Suprapubic skin (tissue), 4 donors: ENCODE data around the gene SH3GL1. TPM values are rescaled to one million over a fixed set of nuclear protein-coding genes. Genes with fewer than 3 reads are reported as not detected.

Experiments used
- DNase-seq, 2 donors: peaks; one replicate each; pipeline ENCODE4 v3.0.0-alpha.2; 2019; ENCODE audit warnings: low spot score in 2 of 2
- H3K27ac ChIP-seq: fragments of 200-600 bp; sonication (generic); one replicate; pipeline ENCODE4 v1.5.1; 2019
- H3K27me3 ChIP-seq: fragments of 200-600 bp; sonication (generic); one replicate; pipeline ENCODE4 v1.5.1; 2019
- H3K36me3 ChIP-seq: fragments of 200-600 bp; sonication (generic); one replicate; pipeline ENCODE4 v1.5.1; 2019
- H3K4me1 ChIP-seq: fragments of 200-600 bp; sonication (generic); one replicate; pipeline ENCODE4 v1.5.1; 2019
- H3K4me3 ChIP-seq: fragments of 200-600 bp; sonication (generic); one replicate; pipeline ENCODE4 v1.5.1; 2019; ENCODE audit warnings: mild to moderate bottlenecking
- H3K9me3 ChIP-seq: fragments of 200-600 bp; sonication (generic); one replicate; pipeline ENCODE4 v1.5.1; 2019
- EP300 ChIP-seq: sonication (generic); formaldehyde crosslinking; IDR thresholded peaks from one replicate; pipeline ENCODE4 v1.6.1; 2017; ENCODE audit warnings: antibody characterized with exemption
- POLR2A ChIP-seq, 2 donors: fragments of 450-650 bp; IDR thresholded peaks; one replicate each; pipeline ENCODE4 v1.6.1; 2017; ENCODE audit warnings: antibody characterized with exemption in 2 of 2, mild to moderate bottlenecking in 2 of 2, moderate library complexity in 2 of 2
- POLR2AphosphoS5 ChIP-seq, 3 donors: sonication (generic); formaldehyde crosslinking; IDR thresholded peaks; one replicate each; pipeline ENCODE4 v1.6.1; 2017; ENCODE audit warnings: antibody characterized with exemption in 3 of 3
- WGBS: methylation state at CpG from one replicate; pipeline ENCODE4 v1.1.5; 2018; 5-methylcytosine and 5-hydroxymethylcytosine counted together
- total RNA-seq, 4 donors: library from RNA; depleted of rRNA; stranded (reverse); fragments of >200 nt; gene quantifications; one replicate each; pipeline ENCODE4 v1.1.0, GENCODE V29; 2016
- TF ChIP-seq, protein P1 (sequence below), 2 donors: fragments of 200-600 bp in 1 of 2; fragments of 450-650 bp in 1 of 2; sonication (generic) in 1 of 2; IDR thresholded peaks; one replicate each; pipeline ENCODE4 v1.5.1; 2016 to 2019; ENCODE audit warnings: antibody characterized with exemption in 2 of 2, mild to moderate bottlenecking in 1 of 2, moderate library complexity in 1 of 2

The SH3GL1 gene
- total RNA-seq, 4 donors from 2014 or later, result 67.0 to 103 (median 81.0) TPM

DNA sequence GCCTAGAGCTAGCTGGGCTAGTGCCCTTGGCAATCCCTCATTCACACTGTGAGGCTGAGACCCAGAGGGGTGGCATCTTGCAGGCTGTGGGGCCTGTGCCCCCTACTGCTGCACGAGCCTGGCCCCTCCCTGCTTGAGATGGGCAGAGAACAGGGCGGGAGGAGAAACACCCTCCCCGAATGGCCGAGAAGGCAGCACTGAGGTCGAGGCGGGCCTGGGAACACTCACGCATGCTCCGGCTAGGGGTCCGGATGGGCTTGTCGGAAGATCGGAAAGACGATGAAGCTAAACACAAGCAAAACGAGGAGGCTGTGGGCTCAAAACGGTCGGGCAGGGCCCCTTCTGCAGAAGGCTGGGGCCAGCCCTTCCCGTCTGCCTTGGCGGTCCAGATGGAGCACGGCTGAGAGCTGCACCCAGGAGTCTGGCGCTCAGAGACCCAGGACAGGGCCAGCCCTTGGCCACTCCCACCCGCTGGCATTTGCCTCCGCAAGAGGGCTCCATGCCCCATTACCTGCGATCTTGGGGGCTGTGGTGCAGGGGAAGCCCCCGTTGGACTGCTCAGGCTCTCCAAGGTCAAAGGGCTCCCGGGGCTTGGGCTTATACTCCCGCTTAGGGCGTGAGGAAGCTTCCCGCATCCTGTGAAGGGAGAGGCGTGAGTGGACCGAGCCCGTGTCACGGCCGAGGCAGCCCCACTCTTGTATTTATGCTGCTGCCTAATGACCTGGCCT lies 38.1 kb downstream of the SH3GL1 start:
- Histone ChIP-seq H3K27ac (no peak overlapping the region), H3K4me3 (no peak overlapping the region), H3K27me3 (no peaks in the 10 kb centered on the region), H3K36me3 (peaks cover 89% of the 10 kb centered on the region), H3K4me1 (peaks cover 3% of the 10 kb centered on the region), H3K9me3 (no peaks in the 10 kb centered on the region)
- TF ChIP-seq POLR2AphosphoS5 (IDR thresholded peaks at IDR 0.05), result no peak
- TF ChIP-seq, protein P1, sequence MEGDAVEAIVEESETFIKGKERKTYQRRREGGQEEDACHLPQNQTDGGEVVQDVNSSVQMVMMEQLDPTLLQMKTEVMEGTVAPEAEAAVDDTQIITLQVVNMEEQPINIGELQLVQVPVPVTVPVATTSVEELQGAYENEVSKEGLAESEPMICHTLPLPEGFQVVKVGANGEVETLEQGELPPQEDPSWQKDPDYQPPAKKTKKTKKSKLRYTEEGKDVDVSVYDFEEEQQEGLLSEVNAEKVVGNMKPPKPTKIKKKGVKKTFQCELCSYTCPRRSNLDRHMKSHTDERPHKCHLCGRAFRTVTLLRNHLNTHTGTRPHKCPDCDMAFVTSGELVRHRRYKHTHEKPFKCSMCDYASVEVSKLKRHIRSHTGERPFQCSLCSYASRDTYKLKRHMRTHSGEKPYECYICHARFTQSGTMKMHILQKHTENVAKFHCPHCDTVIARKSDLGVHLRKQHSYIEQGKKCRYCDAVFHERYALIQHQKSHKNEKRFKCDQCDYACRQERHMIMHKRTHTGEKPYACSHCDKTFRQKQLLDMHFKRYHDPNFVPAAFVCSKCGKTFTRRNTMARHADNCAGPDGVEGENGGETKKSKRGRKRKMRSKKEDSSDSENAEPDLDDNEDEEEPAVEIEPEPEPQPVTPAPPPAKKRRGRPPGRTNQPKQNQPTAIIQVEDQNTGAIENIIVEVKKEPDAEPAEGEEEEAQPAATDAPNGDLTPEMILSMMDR (IDR thresholded peaks at IDR 0.05), result no peak
- TF ChIP-seq POLR2A (IDR thresholded peaks at IDR 0.05), result no peak
- no peak for TF ChIP-seq EP300
- DNase-seq, result no peak
- WGBS, result 86% methylated on average over 26 of the region's 32 CpGs

DNA sequence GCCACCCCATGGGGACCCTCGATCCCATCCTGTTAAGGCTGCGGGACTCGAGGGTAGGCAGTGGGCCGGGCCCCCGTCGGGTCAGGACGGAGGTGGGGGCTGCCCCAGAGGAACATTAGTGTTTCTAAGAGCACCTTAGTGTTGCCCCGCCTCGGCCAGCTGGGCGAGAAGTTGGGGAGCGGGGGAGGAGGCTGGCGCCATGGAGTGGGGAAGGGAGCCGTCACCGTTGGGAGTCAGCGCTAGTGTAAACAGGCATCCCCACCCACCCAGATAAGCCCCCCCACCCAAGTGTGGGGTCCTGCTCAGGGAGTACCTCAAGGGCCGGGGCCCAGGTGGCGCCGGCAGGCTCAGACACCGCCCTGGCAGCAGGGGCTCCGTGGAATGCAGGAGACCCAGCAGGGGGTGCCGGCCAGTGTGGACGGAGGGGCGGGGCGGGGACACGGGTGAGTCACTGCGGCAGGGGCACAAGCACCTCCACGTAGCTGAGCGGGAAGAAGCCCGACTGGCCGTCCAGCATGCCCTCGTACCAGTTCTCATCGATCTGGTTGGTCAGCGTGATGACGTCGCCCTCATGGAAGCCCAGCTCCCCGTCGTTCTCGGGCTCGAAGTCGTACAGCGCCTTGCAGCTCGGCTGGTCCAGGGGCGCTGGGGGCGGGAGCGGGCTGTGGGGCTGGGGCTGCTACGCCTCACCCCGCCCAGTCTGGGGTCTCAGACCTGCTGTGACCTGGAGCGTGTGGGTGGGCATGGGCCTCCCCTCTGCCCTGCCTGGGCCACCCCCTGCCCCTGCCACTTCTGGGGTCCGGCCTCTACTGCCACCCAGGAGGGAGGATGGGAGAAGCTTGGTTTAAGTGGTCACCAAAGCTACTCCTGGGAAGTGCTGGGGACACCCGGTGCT lies 38.9 kb downstream of the SH3GL1 start:
- peak in 1 of 2 donors; percentile 67 for DNase-seq
- WGBS, result 78% methylated on average over 5 of the region's 50 CpGs
- Histone ChIP-seq H3K4me3 (no peak overlapping the region), H3K36me3 (peaks cover 91% of the 10 kb centered on the region), H3K27me3 (no peaks in the 10 kb centered on the region), H3K27ac (no peak overlapping the region), H3K4me1 (no peaks in the 10 kb centered on the region), H3K9me3 (no peaks in the 10 kb centered on the region)
- TF ChIP-seq POLR2A (IDR thresholded peaks at IDR 0.05), result no peak

DNA sequence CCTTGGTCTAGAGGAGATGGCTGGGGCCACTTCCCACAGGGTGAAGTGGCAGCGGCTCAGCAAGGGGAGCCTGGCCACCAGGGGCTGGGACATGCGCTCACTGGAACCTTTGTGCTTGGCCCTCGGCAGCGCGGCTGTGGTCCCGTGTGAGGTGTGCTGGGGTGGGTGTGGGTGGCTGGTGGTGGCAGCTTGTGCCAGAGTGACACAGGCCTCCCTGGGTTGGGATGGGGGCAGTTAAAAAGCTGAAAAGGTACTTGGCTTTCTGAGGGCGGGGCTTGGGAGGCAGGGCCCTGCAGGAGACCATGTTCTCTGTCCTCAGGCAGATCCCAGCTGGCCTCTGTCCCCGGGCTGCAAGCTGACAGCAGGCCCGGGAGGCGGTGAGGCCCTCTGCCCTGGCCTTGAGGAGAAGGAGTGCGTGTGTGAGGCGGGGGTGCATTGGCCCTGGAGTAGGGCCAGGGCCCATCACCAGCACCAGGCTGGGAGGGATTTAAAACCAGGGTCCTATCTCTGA lies 39.7 kb downstream of the SH3GL1 start:
- no peaks in the 10 kb centered on the region for H3K9me3 ChIP-seq
- H3K4me3 ChIP-seq, result no peak overlapping the region
- whole genome bisulfite sequencing, result 72% methylated on average over 5 of the region's 12 CpGs
- H3K27me3 ChIP-seq, result no peaks in the 10 kb centered on the region
- TF ChIP-seq, protein P1 (IDR thresholded peaks at IDR 0.05), result no peak
- TF ChIP-seq POLR2A (IDR thresholded peaks at IDR 0.05) (no peak), POLR2AphosphoS5 (IDR thresholded peaks at IDR 0.05) (no peak), EP300 (no peak)
- no peak for DNase-seq
- H3K27ac ChIP-seq, result no peak overlapping the region
- H3K4me1 ChIP-seq, result no peaks in the 10 kb centered on the region
- H3K36me3 ChIP-seq, result peaks cover 89% of the 10 kb centered on the region

DNA sequence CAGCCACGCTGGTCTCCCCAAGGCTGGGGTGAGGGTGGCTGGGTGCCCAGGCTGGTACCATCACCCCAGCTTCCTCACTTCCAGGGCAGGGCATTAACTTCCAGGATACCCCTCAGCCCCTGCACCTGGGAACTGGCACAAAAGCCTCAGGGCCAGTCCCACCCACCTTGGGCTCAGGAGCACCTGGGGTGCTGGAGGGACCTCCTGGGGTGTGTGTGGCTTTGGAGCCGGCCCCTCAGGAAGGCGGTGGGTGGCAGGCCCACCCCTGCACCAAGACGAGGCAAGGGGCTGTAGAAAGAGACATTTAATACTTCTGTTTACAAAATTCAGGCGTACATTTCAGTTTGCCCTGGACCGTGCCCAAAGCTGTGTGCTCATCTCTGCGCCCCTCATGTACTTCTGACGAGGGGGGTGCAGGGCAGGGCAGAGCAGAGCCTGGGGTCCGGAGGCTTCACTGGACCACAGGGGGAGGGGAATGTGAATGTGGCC lies 40.2 kb downstream of the SH3GL1 start:
- no peaks in the 10 kb centered on the region for H3K27me3 ChIP-seq
- no peak overlapping the region for H3K4me3 ChIP-seq
- H3K36me3 ChIP-seq, result peaks cover 83% of the 10 kb centered on the region
- no peaks in the 10 kb centered on the region for H3K9me3 ChIP-seq
- H3K4me1 ChIP-seq, result no peaks in the 10 kb centered on the region
- TF ChIP-seq POLR2AphosphoS5 (IDR thresholded peaks at IDR 0.05) (no peak), POLR2A (IDR thresholded peaks at IDR 0.05) (no peak), EP300 (no peak)
- TF ChIP-seq, protein P1 (IDR thresholded peaks at IDR 0.05), result no peak
- no peak for DNase-seq
- H3K27ac ChIP-seq, result no peak overlapping the region
- 63% methylated on average over 9 of the region's 9 CpGs for WGBS

DNA sequence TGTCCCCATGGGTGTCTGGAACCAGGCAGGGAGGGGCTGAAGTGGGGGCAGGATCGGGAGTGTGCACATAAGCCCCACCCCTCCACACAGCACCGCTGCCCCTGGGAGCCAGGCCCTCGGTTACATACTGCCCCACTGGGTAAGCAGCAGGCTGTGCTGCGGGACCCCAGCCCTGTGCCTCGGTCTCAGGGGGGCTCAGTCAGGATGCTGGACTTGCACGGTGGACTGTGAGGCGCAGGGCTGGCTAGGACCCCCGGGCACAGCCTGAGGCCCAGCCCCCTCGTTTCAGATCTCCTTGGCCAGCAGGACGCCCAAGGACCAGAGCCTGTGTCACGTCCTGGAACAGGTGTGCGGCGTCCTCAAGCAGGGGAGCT lies 40.7 kb downstream of the SH3GL1 start:
- no CpG with 5 or more reads among the region's 13 CpGs for WGBS
- Histone ChIP-seq H3K4me3 (no peak overlapping the region), H3K27ac (no peak overlapping the region), H3K27me3 (no peaks in the 10 kb centered on the region), H3K4me1 (no peaks in the 10 kb centered on the region), H3K36me3 (peaks cover 83% of the 10 kb centered on the region), H3K9me3 (no peaks in the 10 kb centered on the region)
- DNase-seq, result peak in 1 of 2 donors; percentile 60
- TF ChIP-seq, protein P1 (IDR thresholded peaks at IDR 0.05), result no peak
- TF ChIP-seq EP300, result no peak
